GM21360 (cell line): ENCODE data around the gene SOX2.
A peak's percentile ranks its signal among the peaks of the same experiment; 100 is the strongest.

ENCODE experiments used
- ATAC-seq: cut with Tn5 transposase; IDR thresholded peaks from one replicate; pipeline ENCODE4 v1.9.1; 2021; ENCODE audit warnings: mild to moderate bottlenecking, moderate library complexity; ENCODE audit not compliant: unreplicated experiment

The SOX2 gene

DNA sequence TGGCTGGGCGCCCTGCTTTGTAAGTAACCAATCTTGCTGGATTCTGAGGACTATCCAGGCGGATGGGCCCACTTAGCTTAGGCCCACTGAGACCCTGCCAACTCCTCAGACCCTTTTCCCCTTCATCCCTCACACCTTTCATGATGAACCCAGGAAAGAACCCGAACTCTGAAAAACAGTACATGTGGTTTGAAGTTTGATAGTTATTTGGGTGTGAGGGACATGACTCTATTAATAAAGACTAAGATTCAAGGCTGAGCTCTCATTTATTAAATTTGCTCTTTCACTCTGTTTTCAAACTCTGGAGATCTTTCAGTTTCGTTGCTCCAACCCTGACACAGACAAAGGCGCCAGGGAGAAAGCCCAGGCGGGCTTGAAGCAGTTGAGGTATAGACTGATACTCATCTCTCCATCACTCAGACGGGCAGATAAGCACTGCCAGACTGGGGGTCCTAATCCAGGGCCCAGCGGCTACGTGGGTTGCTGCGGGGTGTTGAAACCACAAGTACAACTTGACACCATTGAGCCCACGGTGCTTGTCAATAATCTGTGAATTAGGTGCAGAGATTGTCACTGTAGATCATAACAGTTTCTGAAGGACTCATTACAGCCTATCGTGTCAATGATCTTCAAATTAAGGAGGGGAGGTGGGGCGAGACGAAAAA is 7.2 kb upstream of the SOX2 start:
- ATAC-seq = no peak

DNA sequence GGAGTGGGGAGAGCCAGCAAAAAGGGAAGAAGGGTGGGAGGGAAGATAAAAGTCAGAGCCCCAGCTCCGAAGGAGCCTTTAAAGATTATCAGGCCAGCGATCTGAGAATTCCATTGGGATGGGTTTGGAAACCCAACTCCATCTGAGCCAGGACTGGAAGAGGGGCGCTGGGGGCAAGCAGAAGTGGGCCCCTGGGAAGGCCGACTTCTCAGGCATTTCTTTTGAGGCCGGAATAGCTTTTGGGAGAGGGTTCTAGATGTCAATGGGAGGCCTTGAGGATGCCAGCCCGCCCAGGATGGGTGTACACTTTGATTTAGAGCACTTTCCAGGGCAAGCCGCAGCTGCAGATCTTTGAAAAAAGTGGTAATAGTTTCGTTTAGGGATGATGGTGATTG is 6.6 kb upstream of the SOX2 start:
- no peak for ATAC-seq

DNA sequence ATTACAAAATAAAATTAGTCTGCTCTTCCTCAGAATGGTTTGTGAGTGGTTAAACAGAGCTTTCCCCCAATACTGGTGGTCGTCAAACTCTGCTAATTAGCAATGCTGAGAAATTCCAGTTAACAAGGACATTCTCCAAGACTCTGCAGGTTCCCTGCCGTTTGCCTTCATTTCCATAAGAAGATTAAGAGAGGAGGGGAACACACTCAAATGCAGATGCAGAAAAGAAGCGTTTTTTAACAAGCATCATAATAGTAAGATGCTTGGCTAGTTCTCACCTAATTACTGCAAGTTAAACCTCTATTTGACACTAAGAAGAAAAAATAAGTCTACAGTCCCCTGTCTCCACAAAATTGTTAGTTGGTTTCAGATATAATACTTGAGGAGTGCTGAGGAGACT is 3.7 kb upstream of the SOX2 start:
- no peak for ATAC-seq

DNA sequence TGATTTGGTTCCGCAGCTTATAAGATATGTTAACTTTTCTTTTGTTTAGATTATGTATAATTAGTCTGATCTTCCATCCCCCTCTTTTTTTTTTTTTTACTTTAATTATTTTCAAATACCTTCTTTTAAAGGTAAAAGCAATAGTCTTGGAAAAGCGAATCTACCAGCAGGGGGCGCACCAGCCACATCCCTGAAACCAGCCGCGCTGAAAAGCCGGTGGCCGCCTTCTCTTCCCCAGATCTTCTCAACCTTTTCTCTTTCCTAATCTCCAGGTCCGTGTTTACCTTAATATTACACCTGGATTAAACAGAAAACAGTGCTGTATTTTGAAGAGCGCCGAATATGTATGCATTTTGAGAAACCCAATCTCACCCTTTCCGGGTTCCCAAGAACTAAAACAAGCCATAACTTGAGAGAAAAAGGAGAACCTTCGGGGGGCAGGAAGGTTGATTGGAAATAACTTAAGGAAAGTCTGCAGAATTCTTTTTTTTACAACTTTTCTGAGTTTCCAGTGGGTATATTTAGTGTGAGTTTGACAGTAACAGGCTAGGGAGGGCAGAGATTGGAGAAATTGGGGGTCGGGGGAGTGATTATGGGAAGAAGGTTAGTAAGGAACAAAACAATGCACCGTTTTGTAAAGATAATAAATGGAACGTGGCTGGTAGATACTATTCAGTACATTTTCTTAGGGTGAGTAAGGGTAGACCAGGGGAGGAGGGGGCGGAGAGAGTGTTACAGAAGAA is 2.0 kb upstream of the SOX2 start:
- ATAC-seq = peak; percentile 47

DNA sequence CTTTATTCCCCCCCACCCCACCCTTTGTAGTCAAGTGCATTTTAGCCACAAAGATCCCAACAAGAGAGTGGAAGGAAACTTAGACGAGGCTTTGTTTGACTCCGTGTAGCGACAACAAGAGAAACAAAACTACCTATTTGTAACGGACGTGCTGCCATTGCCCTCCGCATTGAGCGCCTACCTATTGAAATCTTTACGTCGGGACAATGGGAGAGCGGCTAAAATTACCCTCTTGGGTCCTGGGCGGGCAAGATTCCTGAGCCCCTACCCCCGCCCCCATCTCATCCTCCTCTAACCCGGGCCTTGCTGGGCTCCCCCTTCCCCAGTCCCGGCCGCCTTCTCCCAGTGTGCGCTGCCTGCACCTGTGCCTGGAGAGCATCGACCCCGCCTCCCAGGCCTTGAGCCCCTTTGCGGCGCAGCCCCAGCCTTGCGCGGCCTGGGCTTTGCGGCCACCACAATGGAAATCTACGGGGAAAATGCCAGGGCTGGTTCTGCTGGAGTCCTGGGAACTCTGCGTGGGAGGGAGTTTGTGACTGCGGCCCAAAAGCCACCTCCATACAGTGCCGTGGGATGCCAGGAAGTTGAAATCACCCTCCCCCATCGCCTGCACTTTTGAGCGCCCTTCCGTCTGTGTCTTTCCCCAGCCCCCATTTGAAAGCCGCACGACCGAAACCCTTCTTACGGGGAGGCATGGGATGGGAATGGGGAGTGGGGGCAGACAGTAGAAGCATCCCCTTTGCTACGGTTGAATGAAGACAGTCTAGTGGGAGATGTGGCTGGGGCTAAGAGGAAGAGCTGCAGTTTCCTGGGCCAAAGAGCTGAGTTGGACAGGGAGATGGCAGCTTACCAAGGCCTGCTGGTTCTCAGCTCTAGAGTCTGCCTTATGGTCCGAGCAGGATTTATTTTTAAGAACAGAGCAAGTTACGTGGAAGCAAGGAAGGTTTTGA is 1.1 kb upstream of the SOX2 start:
- ATAC-seq = no peak

DNA sequence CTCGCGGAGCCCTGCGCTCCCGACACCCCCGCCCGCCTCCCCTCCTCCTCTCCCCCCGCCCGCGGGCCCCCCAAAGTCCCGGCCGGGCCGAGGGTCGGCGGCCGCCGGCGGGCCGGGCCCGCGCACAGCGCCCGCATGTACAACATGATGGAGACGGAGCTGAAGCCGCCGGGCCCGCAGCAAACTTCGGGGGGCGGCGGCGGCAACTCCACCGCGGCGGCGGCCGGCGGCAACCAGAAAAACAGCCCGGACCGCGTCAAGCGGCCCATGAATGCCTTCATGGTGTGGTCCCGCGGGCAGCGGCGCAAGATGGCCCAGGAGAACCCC is 464 bp downstream of the SOX2 start:
- no peak for ATAC-seq

DNA sequence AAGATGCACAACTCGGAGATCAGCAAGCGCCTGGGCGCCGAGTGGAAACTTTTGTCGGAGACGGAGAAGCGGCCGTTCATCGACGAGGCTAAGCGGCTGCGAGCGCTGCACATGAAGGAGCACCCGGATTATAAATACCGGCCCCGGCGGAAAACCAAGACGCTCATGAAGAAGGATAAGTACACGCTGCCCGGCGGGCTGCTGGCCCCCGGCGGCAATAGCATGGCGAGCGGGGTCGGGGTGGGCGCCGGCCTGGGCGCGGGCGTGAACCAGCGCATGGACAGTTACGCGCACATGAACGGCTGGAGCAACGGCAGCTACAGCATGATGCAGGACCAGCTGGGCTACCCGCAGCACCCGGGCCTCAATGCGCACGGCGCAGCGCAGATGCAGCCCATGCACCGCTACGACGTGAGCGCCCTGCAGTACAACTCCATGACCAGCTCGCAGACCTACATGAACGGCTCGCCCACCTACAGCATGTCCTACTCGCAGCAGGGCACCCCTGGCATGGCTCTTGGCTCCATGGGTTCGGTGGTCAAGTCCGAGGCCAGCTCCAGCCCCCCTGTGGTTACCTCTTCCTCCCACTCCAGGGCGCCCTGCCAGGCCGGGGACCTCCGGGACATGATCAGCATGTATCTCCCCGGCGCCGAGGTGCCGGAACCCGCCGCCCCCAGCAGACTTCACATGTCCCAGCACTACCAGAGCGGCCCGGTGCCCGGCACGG is 991 bp downstream of the SOX2 start:
- no peak for ATAC-seq

DNA sequence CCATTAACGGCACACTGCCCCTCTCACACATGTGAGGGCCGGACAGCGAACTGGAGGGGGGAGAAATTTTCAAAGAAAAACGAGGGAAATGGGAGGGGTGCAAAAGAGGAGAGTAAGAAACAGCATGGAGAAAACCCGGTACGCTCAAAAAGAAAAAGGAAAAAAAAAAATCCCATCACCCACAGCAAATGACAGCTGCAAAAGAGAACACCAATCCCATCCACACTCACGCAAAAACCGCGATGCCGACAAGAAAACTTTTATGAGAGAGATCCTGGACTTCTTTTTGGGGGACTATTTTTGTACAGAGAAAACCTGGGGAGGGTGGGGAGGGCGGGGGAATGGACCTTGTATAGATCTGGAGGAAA is 1.5 kb downstream of the SOX2 start:
- ATAC-seq = no peak

GRCh38 chr3:181713676-181714612 is 2.2 kb downstream of the SOX2 start:
- no peak for ATAC-seq

DNA sequence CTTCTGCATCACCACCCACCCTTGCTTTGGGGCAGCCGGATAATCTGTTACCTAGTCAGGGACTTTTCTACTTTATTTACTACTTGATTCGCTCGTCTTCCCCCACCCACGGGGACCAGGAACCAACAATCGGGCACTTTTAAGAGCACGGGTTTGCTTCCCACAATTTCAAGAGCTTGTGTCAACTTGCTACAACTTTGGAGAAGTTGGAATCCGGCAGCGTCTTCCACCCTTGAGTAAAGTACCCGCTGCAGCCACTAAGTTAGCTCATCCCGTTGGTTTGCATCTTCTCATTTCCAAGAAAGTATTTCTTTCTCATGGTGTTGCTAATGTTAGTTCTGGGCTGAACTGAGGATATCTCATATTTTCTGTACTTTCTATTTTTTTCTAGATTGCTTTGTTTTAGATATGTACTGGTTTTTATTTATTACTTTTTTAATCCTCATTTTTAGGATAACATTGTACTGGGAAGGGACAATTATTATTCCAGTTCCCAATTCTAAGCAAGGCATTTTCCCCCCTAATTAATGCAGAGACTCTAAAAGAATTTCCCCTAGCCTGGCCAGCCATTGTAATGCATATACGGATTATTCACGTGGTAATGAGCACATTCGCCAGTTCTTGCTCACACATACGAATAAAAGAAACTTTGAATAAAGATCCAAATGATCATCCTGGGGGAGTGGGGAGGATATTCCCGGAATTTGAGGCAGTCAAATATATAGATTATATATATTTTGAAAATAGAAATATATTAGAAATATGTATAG is 4.0 kb downstream of the SOX2 start:
- no peak for ATAC-seq

- no peak for ATAC-seq
Observed at GRCh38 chr3:181716966-181717365, 5.2 kb downstream of the SOX2 start.

DNA sequence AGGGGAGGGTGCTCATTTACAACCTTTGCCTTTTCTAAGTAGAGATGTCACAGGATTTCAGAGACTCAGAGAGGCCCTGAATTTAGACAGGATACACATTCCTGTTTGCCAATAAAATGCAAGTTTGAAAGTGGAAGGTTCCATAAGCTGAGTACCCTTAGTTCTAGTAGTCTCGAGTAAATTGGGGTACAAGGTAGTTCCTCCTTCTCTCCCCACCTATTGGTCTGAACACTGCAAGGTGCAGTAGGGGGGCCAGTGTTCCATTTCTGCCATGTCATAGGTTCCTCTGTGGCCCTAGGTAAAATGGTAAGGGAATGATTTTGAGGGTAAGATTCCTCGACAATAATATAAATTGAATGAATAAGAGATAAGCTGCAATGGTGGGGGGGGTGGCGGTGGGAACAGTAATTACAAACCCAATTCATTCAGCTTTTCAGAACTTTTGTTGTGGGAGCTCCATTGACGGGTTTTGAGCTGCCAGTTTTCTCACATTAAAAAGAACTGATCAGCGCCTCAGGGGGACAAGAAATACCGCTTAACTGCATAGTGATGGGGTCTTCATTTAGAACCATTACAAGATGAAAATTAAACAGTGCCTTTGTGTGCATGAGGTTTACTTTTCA is 5.9 kb downstream of the SOX2 start:
- no peak for ATAC-seq

DNA sequence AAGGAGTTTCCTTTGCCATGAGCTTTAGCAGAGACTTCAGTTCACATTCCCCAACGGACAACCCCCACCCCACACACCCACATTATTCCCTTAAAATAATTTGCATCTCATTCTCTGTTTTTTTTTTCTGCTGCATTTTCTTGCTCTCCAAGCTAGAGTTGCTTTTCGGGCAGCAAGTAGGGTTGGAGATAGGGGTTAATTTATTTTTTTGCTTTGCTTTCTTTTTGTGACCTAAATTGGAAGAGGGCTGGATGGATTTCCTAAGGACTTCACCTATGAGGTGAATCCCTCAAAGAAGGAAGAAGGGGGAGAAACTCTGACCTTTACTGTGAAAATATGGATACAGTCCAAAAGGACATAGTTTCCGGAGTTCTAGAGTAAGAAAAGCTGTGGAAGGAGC is 6.6 kb downstream of the SOX2 start:
- no peak for ATAC-seq

- no peak for ATAC-seq
Observed at GRCh38 chr3:181718987-181719911, 7.5 kb downstream of the SOX2 start.

GRCh38 chr3:181719991-181720680 is 8.4 kb downstream of the SOX2 start:
- no peak for ATAC-seq

- no peak for ATAC-seq
Observed at GRCh38 chr3:181721046-181721875, 9.5 kb downstream of the SOX2 start.
